AG10803 (cell line): ENCODE data around the gene ARPC5.
"Not testable (repeated sequence)": the region's sequence is repeated elsewhere in the genome, so short reads cannot be mapped to it uniquely, and the experiment has no call there.

ENCODE experiments used
- DNase-seq: peaks from one replicate; pipeline ENCODE4 v3.0.0; 2010; ENCODE audit warnings: low read depth
- H3K4me3 ChIP-seq: 2 replicates; pipeline ENCODE4 v1.5.1; 2011; ENCODE audit warnings: mild to moderate bottlenecking, low read length, control low read depth
- CTCF ChIP-seq: conservative IDR thresholded peaks from 2 replicates; pipeline ENCODE4 v1.5.1; 2011; ENCODE audit warnings: mild to moderate bottlenecking, low read length, control low read depth, inconsistent platforms

The ARPC5 gene

GRCh38 chr1:183622884-183623785 is 12.4 kb downstream of the ARPC5 start:
- peak; percentile 68 for TF ChIP-seq CTCF
- H3K4me3 ChIP-seq = no peak overlapping the region
- peak; percentile 62 for DNase-seq

- TF ChIP-seq CTCF = no peak
- no peak overlapping the region for H3K4me3 ChIP-seq
- DNase-seq = no peak
Observed at GRCh38 chr1:183622013-183622412, 13.6 kb downstream of the ARPC5 start.

- DNase-seq = no peak
- no peak for TF ChIP-seq CTCF
- H3K4me3 ChIP-seq = no peak overlapping the region
Observed at GRCh38 chr1:183620311-183620710, 15.3 kb downstream of the ARPC5 start.

- no peak overlapping the region for H3K4me3 ChIP-seq
- TF ChIP-seq CTCF = no peak
- DNase-seq = no peak
Observed at GRCh38 chr1:183619781-183620180, 15.8 kb downstream of the ARPC5 start.

GRCh38 chr1:183618202-183618601 is 17.4 kb downstream of the ARPC5 start:
- not testable (repeated sequence) for DNase-seq

GRCh38 chr1:183612975-183613374 is 22.6 kb downstream of the ARPC5 start:
- H3K4me3 ChIP-seq, DNase-seq: not testable (repeated sequence)

More at GRCh38 chr1:183618202-183618601, 17.4 kb downstream of the ARPC5 start:
- not testable (repeated sequence) for H3K4me3 ChIP-seq

GRCh38 chr1:183612407-183612806 is 23.2 kb downstream of the ARPC5 start:
- H3K4me3 ChIP-seq = no peak overlapping the region
- DNase-seq = no peak
- no peak for TF ChIP-seq CTCF

GRCh38 chr1:183611021-183611420 is 24.6 kb downstream of the ARPC5 start:
- TF ChIP-seq CTCF = no peak
- DNase-seq = no peak
- H3K4me3 ChIP-seq = no peak overlapping the region
